Endodermal cell (in vitro differentiated cells): ENCODE data around the gene DPP6. TPM values are rescaled to one million over a fixed set of nuclear protein-coding genes. Genes with fewer than 3 reads are reported as not detected.

ENCODE experiments used
- DNase-seq: peaks from one replicate; pipeline ENCODE4 v3.0.0-alpha.2; 2017
- H3K27ac ChIP-seq: 2 replicates; pipeline ENCODE4 v1.5.1; 2013; ENCODE audit warnings: mild to moderate bottlenecking, low read depth, low read length, moderate library complexity
- H3K27me3 ChIP-seq: 2 replicates; pipeline ENCODE4 v1.6.1; 2013; ENCODE audit warnings: mild to moderate bottlenecking, low read length, moderate library complexity; ENCODE audit not compliant: insufficient read depth, control insufficient read depth, poor library complexity, severe bottlenecking
- H3K36me3 ChIP-seq: 2 replicates; pipeline ENCODE4 v1.7.0; 2013; ENCODE audit warnings: mild to moderate bottlenecking, low read length, moderate library complexity; ENCODE audit not compliant: control insufficient read depth, insufficient read depth
- H3K4me1 ChIP-seq: one replicate; pipeline ENCODE4 v1.7.0; 2013; ENCODE audit warnings: low read length; ENCODE audit not compliant: control insufficient read depth, insufficient read depth
- H3K4me3 ChIP-seq: 2 replicates; pipeline ENCODE4 v1.5.1; 2013; ENCODE audit warnings: mild to moderate bottlenecking, low read length, moderate library complexity
- H3K9ac ChIP-seq: 2 replicates; pipeline ENCODE4 v1.6.1; 2013; ENCODE audit warnings: mild to moderate bottlenecking, low read length, moderate library complexity; ENCODE audit not compliant: poor library complexity, severe bottlenecking; ENCODE audit errors: extremely low read depth
- H3K9me3 ChIP-seq: 2 replicates; pipeline ENCODE4 v1.6.1; 2013; ENCODE audit warnings: mild to moderate bottlenecking, low read length, moderate library complexity; ENCODE audit not compliant: control insufficient read depth
- H3K27ac Mint-ChIP-seq: 2 replicates; pipeline ENCODE4 v1.8.0; 2020; ENCODE audit warnings: mixed read lengths
- H3K27me3 Mint-ChIP-seq: 2 replicates; pipeline ENCODE4 v1.8.0; 2021; ENCODE audit warnings: mild to moderate bottlenecking, mixed read lengths; ENCODE audit not compliant: insufficient read depth
- H3K36me3 Mint-ChIP-seq: 2 replicates; pipeline ENCODE4 v1.8.0; 2020; ENCODE audit warnings: low read depth, mixed read lengths
- H3K4me1 Mint-ChIP-seq: 2 replicates; pipeline ENCODE4 v1.8.0; 2020; ENCODE audit warnings: mixed read lengths
- H3K4me3 Mint-ChIP-seq: 2 replicates; pipeline ENCODE4 v1.8.0; 2020; ENCODE audit warnings: mild to moderate bottlenecking, moderate library complexity, mixed read lengths
- H3K9me3 Mint-ChIP-seq: 2 replicates; pipeline ENCODE4 v1.8.0; 2020; ENCODE audit warnings: mild to moderate bottlenecking, mixed read lengths
- WGBS, 2 experiments: methylation state at CpG; one replicate each; pipeline versions ENCODE4 v1.1.5 to v1.1.7; 2013; ENCODE audit warnings: missing lambda C conversion rate in 2 of 2, mixed read lengths in 1 of 2; ENCODE audit not compliant: insufficient coverage in 1 of 2, insufficient read length in 1 of 2; 5-methylcytosine and 5-hydroxymethylcytosine counted together
- total RNA-seq, 2 donors: library from RNA; stranded (reverse); fragmentation: NEBNext Ultra II Directional in 1 of 2; extraction: Animal tissue kit (Norgen Biotek cat#: 25700) in 1 of 2; gene quantifications; 2 replicates in 1 of 2; 3 replicates in 1 of 2; pipeline ENCODE4 v1.2.1, GENCODE V29; 2021
- TF ChIP-seq, protein P1 (sequence below): fragments of 200-600 bp; sonication (generic); conservative IDR thresholded peaks from 2 replicates; pipeline ENCODE4 v1.5.0; 2021; ENCODE audit warnings: antibody characterized with exemption, mild to moderate bottlenecking

Gene DPP6
- total RNA-seq, 2 donors from 2014 or later, result 1.7 to 3.0 TPM

GRCh38 chr7:154559454-154559853 is 507.3 kb downstream of the DPP6 start:
- TF ChIP-seq, protein P1, sequence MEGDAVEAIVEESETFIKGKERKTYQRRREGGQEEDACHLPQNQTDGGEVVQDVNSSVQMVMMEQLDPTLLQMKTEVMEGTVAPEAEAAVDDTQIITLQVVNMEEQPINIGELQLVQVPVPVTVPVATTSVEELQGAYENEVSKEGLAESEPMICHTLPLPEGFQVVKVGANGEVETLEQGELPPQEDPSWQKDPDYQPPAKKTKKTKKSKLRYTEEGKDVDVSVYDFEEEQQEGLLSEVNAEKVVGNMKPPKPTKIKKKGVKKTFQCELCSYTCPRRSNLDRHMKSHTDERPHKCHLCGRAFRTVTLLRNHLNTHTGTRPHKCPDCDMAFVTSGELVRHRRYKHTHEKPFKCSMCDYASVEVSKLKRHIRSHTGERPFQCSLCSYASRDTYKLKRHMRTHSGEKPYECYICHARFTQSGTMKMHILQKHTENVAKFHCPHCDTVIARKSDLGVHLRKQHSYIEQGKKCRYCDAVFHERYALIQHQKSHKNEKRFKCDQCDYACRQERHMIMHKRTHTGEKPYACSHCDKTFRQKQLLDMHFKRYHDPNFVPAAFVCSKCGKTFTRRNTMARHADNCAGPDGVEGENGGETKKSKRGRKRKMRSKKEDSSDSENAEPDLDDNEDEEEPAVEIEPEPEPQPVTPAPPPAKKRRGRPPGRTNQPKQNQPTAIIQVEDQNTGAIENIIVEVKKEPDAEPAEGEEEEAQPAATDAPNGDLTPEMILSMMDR, result no peak
- Mint-ChIP-seq H3K27me3 (no peaks in the 10 kb centered on the region), H3K27ac (no peak overlapping the region), H3K4me3 (no peak overlapping the region), H3K36me3 (no peaks in the 10 kb centered on the region), H3K9me3 (peaks cover 5% of the 10 kb centered on the region), H3K4me1 (no peaks in the 10 kb centered on the region)
- Histone ChIP-seq H3K9ac (no peak overlapping the region), H3K27ac (no peak overlapping the region), H3K27me3 (no peaks in the 10 kb centered on the region), H3K9me3 (no peaks in the 10 kb centered on the region), H3K36me3 (no peaks in the 10 kb centered on the region), H3K4me3 (no peak overlapping the region), H3K4me1 (no peaks in the 10 kb centered on the region)
- DNase-seq, result no peak
- 95% methylated on average over 3 of the region's 3 CpGs for WGBS, 2 experiments

DNA sequence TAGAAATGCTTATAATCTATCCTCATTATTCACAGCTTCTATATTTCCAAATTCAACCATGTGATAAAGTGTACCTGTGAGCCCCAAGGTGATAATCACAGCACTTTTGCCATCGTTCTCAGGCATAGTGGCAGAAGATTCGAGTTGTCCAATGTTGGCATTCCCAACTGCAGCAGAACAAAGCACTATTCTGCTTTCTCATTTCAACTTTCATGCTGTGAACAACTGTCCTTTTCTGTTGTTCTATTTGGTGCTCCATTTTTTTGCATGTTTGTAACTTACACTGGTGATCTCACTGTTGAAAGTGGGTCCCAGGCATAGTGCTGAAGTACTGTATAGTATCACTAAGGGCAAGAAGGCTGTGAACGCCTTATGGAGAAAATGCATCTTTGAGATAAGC is 512.5 kb downstream of the DPP6 start:
- H3K27ac Mint-ChIP-seq, result no peak overlapping the region

DNA sequence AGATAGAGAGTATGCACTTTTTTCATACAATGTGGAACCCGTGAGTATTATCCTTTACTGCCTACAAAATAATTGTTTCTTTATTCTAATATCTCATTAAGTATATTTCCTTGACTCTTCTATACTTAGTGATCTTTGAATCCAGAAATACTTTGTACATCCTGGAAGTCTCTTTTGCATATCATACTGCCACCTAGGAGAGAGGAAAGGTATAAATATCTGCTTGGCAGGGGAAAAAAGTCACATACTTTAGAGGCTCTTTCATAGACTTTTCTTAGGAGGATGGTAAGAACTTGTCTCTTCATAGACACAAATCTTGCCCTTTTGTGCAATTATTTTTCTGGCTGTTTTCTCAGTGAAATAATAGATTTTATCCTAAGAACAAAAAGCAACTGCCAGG is 514.7 kb downstream of the DPP6 start:
- 67% methylated on average over 1 of the region's 1 CpG; no CpG with 5 or more reads in 1 of the 2 experiments for WGBS, 2 experiments
- Histone ChIP-seq H3K27ac (no peak overlapping the region), H3K9ac (no peak overlapping the region), H3K36me3 (no peaks in the 10 kb centered on the region), H3K4me3 (no peak overlapping the region), H3K4me1 (no peaks in the 10 kb centered on the region), H3K9me3 (no peaks in the 10 kb centered on the region), H3K27me3 (no peaks in the 10 kb centered on the region)
- H3K9me3 Mint-ChIP-seq, result peaks cover 2% of the 10 kb centered on the region
- no peak overlapping the region for H3K4me3 Mint-ChIP-seq
- H3K27ac Mint-ChIP-seq, result no peak overlapping the region
- peaks cover 2% of the 10 kb centered on the region for H3K27me3 Mint-ChIP-seq
- DNase-seq, result no peak
- no peaks in the 10 kb centered on the region for H3K36me3 Mint-ChIP-seq
- TF ChIP-seq, protein P1, result peak; percentile 72
- no peaks in the 10 kb centered on the region for H3K4me1 Mint-ChIP-seq

More for the DNA sequence above, 512.5 kb downstream of the DPP6 start:
- Histone ChIP-seq H3K9ac (no peak overlapping the region), H3K27me3 (no peaks in the 10 kb centered on the region), H3K4me1 (no peaks in the 10 kb centered on the region), H3K9me3 (no peaks in the 10 kb centered on the region), H3K4me3 (no peak overlapping the region), H3K27ac (no peak overlapping the region), H3K36me3 (no peaks in the 10 kb centered on the region)
- Mint-ChIP-seq H3K4me1 (no peaks in the 10 kb centered on the region), H3K36me3 (no peaks in the 10 kb centered on the region), H3K9me3 (no peaks in the 10 kb centered on the region), H3K4me3 (no peak overlapping the region), H3K27me3 (peaks cover 2% of the 10 kb centered on the region)
- TF ChIP-seq, protein P1, result no peak
- no peak for DNase-seq
- 77 to 87% methylated on average over 2 to 3 of the region's 3 CpGs for WGBS, 2 experiments
